ENCODE results near the gene MLLT3. TPM values are rescaled to one million over a fixed set of nuclear protein-coding genes. Genes with fewer than 3 reads are reported as not detected.

The MLLT3 gene
- total and polyA plus RNA-seq, 2 of the 8 experiments (the other 6 are each of a cell fraction or from before 2014, with no cell fraction given), result 5.9 to 9.6 TPM

- H4K20me1 ChIP-seq (replicated peaks in 1 of 2; ENCODE audit: control insufficient read depth in 1 of 2, insufficient read depth in 2 of 2, low read length in 2 of 2), result no peaks in the 10 kb centered on the region
- H2BK20ac ChIP-seq (ENCODE audit: low read length), result no peak overlapping the region
- no peak overlapping the region for H4K91ac ChIP-seq (replicated peaks; ENCODE audit: insufficient read length, low read length)
- H3K4me2 ChIP-seq (ENCODE audit: insufficient read depth in 1 of 2, low read depth in 2 of 2, low read length in 2 of 2), result no peak overlapping the region
- no peak overlapping the region for H4K5ac ChIP-seq (ENCODE audit: insufficient read length, low read depth, low read length)
- H2AK5ac ChIP-seq (ENCODE audit: low read depth, low read length), result no peak overlapping the region
- H4K8ac ChIP-seq (ENCODE audit: extremely low read depth, insufficient read depth, low read length), result no peak overlapping the region
- no peak overlapping the region for H3K23ac ChIP-seq (ENCODE audit: insufficient read length)
- H3K4ac ChIP-seq (replicated peaks; ENCODE audit: insufficient read length, low read depth, low read length), result no peak overlapping the region
- no peak overlapping the region for H2AFZ ChIP-seq (ENCODE audit: low read length)
- H2BK12ac ChIP-seq (ENCODE audit: low read depth, low read length), result no peak overlapping the region
- no peaks in the 10 kb centered on the region for H3K9me3 ChIP-seq (ENCODE audit: insufficient read depth in 2 of 2, low read depth in 1 of 2, low read length in 1 of 2)
- no peak for TF ChIP-seq EZH2 (IDR thresholded peaks at IDR 0.05; ENCODE audit: low read depth, low read length, severe bottlenecking)
- no peak overlapping the region for H3K27ac ChIP-seq (ENCODE audit: low read depth, low read length)
- FAIRE-seq (no peak), DNase-seq (ENCODE audit: low read depth in 1 of 2, low spot score in 2 of 2) (no peak)
- H3K14ac ChIP-seq (ENCODE audit: insufficient read length), result no peak overlapping the region
- no peak overlapping the region for H3K18ac ChIP-seq (ENCODE audit: extremely low read depth, low read length)
- no peaks in the 10 kb centered on the region for H3K36me3 ChIP-seq (ENCODE audit: control insufficient read depth in 2 of 4, insufficient read depth in 4 of 4, low read length in 3 of 4)
- 0 out of 7 replicates have a peak, but pooled peaks cover 0 to 2% (median 0%) of the 10 kb centered on the region in 4 experiments for H3K27me3 ChIP-seq (replicated peaks in 1 of 4; ENCODE audit: control insufficient read depth in 3 of 4, extremely low read depth in 1 of 4, insufficient read depth in 3 of 4, low read length in 3 of 4)
- no peaks in the 10 kb centered on the region for H3K79me1 ChIP-seq (ENCODE audit: low read depth, low read length)
- H3K9ac ChIP-seq (replicated peaks in 1 of 4; ENCODE audit: extremely low read depth in 1 of 4, low read depth in 3 of 4, low read length in 3 of 4), result no peak overlapping the region
- H2BK5ac ChIP-seq (ENCODE audit: low read depth, low read length), result no peak overlapping the region
- H3K79me2 ChIP-seq (ENCODE audit: control insufficient read depth in 1 of 2, insufficient read depth in 2 of 2, low read length in 2 of 2), result no peaks in the 10 kb centered on the region
- ChIA-PET POLR2A (ENCODE audit: partially characterized antibody) (no interaction called here), CTCF (ENCODE audit: partially characterized antibody) (no interaction called here)
- no peak overlapping the region for H3K4me3 ChIP-seq (ENCODE audit: extremely low read depth in 1 of 4, insufficient read depth in 2 of 4, low read depth in 3 of 4, low read length in 4 of 4)
- no peaks in the 10 kb centered on the region for H3K23me2 ChIP-seq (ENCODE audit: low read depth, low read length)
- no peak overlapping the region for H2BK120ac ChIP-seq (replicated peaks; ENCODE audit: low read depth, low read length)
- no peak overlapping the region for H3K56ac ChIP-seq (replicated peaks; ENCODE audit: insufficient read length, low read depth, low read length)
- no peak overlapping the region for H2BK15ac ChIP-seq (ENCODE audit: low read length)
- peaks cover 0 to 4% (median 2%) of the 10 kb centered on the region in 4 experiments; a peak in 3 of 7 replicates for H3K4me1 ChIP-seq (replicated peaks in 1 of 4; ENCODE audit: control insufficient read depth in 3 of 4, insufficient read depth in 4 of 4, low read length in 3 of 4)
These were observed 309.6 kb downstream of the MLLT3 start for GRCh38 chr9:20312732-20313131.

Data from H1 (cell line).